ENCODE data around the gene DAB1. TPM values are rescaled to one million over a fixed set of nuclear protein-coding genes. Genes with fewer than 3 reads are reported as not detected.

The DAB1 gene
- total RNA-seq, 2 donors from 2014 or later, result 0.72 TPM; not detected in 1

DNA sequence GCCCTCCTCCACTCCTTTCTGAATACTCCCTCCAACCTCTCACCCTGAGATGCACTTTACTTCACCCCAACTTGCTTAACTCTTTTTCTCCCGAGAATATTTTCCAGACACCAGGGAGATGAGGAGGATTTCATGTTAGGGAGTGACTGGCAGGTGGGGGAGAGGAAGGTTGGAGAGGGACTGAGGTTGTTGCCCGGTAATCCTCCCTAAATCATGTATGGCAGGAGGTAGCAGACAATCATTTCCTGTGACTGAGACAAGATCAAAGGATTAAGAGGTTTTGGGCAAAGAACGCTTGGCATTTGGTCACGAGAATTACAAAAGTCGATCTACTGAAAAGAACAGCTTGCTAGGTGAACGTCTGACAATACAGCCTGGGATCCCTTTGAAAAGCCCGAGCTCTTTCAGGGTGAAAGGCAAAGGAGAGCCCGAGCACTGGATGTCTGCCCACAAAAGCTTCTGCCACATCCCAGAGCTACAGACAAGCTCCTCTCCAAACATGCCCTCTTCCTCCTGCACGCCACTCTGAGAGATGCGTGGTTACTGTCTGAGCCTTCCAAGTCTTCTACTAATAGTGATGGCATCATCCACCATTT lies 154.1 kb downstream of the DAB1 start:
- no peaks in the 10 kb centered on the region for H3K9me3 Mint-ChIP-seq
- no peaks in the 10 kb centered on the region for H3K4me1 Mint-ChIP-seq (ENCODE audit: low read depth)
- H3K4me3 Mint-ChIP-seq, result no peak overlapping the region
- no peak overlapping the region for H3K27ac Mint-ChIP-seq
- no peak for DNase-seq
- no peaks in the 10 kb centered on the region for H3K36me3 Mint-ChIP-seq (ENCODE audit: insufficient read depth in 2 of 2)
- no peaks in the 10 kb centered on the region for H3K27me3 Mint-ChIP-seq (ENCODE audit: low read depth)
- ATAC-seq (replicated peaks in 1 of 2), result no peak

DNA sequence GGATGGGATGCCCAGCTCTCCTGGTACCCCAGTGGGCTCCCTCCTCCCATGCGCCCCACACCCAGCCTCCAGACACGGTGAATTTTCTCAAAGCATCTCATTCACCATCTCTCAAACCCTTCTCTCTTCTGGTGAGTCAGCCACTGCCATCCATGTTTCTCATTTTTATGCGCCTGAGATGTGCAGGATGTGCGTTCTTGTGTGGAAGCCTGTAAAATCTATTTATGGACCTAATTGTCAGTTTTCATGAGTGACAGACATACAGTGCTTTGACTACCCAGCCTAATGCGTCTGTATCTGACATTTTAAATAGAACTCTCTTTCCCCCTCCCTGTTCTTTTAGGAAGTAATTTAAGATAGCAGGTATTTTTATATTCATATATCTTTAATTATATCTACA lies 158.8 kb downstream of the DAB1 start:
- H3K9me3 Mint-ChIP-seq, result no peaks in the 10 kb centered on the region
- no peaks in the 10 kb centered on the region for H3K27me3 Mint-ChIP-seq (ENCODE audit: low read depth)
- ATAC-seq (replicated peaks in 1 of 2), result no peak
- DNase-seq, result no peak
- H3K4me1 Mint-ChIP-seq (ENCODE audit: low read depth), result no peaks in the 10 kb centered on the region
- no peak overlapping the region for H3K4me3 Mint-ChIP-seq
- no peaks in the 10 kb centered on the region for H3K36me3 Mint-ChIP-seq (ENCODE audit: insufficient read depth in 2 of 2)
- H3K27ac Mint-ChIP-seq, result no peak overlapping the region

- H3K27ac Mint-ChIP-seq, result no peak overlapping the region
- H3K9me3 Mint-ChIP-seq, result peaks cover 0 to 1% of the 10 kb centered on the region in 2 donors
- H3K4me3 Mint-ChIP-seq, result no peak overlapping the region
- no peaks in the 10 kb centered on the region for H3K36me3 Mint-ChIP-seq (ENCODE audit: insufficient read depth in 2 of 2)
- DNase-seq, result no peak
- no peaks in the 10 kb centered on the region for H3K4me1 Mint-ChIP-seq (ENCODE audit: low read depth)
- no peak for ATAC-seq (replicated peaks in 1 of 2)
- no peaks in the 10 kb centered on the region for H3K27me3 Mint-ChIP-seq (ENCODE audit: low read depth)
Measured at GRCh38 chr1:57262472-57262871, 161.4 kb downstream of the DAB1 start.

GRCh38 chr1:57258557-57259325 lies 165.1 kb downstream of the DAB1 start:
- Mint-ChIP-seq H3K4me1 (ENCODE audit: low read depth) (no peaks in the 10 kb centered on the region), H3K4me3 (no peak overlapping the region), H3K36me3 (ENCODE audit: insufficient read depth in 2 of 2) (no peaks in the 10 kb centered on the region), H3K9me3 (peaks cover 0 to 1% of the 10 kb centered on the region in 2 donors), H3K27me3 (ENCODE audit: low read depth) (no peaks in the 10 kb centered on the region), H3K27ac (no peak overlapping the region)
- ATAC-seq (replicated peaks in 1 of 2), result no peak
- DNase-seq, result no peak

DNA sequence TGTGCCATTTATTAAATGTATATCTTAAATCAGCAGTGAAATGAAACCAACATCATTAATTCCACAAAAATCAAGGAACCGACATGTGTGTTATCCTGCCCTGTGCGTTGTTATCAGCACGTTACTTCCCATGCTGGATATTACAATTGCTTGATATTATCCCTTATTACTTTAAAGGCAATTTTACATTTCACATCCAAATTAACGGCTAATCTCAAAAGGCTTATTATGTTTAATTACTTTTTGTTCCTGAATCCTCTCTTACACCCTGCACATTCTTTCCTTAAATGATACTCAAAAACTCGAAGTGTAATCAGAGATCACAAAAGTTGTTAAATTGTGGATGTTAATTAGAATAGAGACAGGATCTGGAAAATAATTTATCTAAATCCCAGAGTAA lies 167.9 kb downstream of the DAB1 start:
- peaks cover 0 to 1% of the 10 kb centered on the region in 2 donors for H3K9me3 Mint-ChIP-seq
- ATAC-seq (replicated peaks in 1 of 2) (no peak), DNase-seq (no peak)
- no peaks in the 10 kb centered on the region for H3K36me3 Mint-ChIP-seq (ENCODE audit: insufficient read depth in 2 of 2)
- no peaks in the 10 kb centered on the region for H3K4me1 Mint-ChIP-seq (ENCODE audit: low read depth)
- H3K27me3 Mint-ChIP-seq (ENCODE audit: low read depth), result no peaks in the 10 kb centered on the region
- no peak overlapping the region for H3K4me3 Mint-ChIP-seq
- H3K27ac Mint-ChIP-seq, result no peak overlapping the region

DNA sequence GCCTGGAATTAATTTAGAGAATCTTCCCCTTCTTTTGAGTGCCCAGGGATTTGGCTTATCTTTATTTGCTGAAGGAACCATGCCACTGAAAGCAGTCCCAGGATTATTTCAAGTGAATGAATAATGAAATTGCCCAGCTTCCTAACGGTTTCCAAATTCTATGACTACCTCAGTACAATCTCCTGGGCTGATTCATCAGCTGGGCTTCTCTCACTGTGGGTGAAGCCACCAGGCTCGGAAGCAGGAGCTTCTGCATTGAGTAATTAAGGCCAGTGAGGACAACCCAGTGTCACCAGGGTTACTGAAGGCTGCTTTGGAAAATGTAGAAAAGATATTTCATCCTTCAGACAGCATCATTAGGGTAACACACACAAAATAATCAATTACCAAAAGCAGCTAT lies 169.8 kb downstream of the DAB1 start:
- no peak for ATAC-seq (replicated peaks in 1 of 2)
- Mint-ChIP-seq H3K4me1 (ENCODE audit: low read depth) (no peaks in the 10 kb centered on the region), H3K9me3 (peaks cover 0 to 2% of the 10 kb centered on the region in 2 donors)

GRCh38 chr1:57252597-57253294 lies 171.1 kb downstream of the DAB1 start:
- DNase-seq (no peak), ATAC-seq (replicated peaks in 1 of 2) (no peak)
- Mint-ChIP-seq H3K27me3 (ENCODE audit: low read depth) (no peaks in the 10 kb centered on the region), H3K27ac (no peak overlapping the region), H3K4me1 (ENCODE audit: low read depth) (no peaks in the 10 kb centered on the region), H3K4me3 (no peak overlapping the region), H3K36me3 (ENCODE audit: insufficient read depth in 2 of 2) (no peaks in the 10 kb centered on the region), H3K9me3 (peaks cover 0 to 1% of the 10 kb centered on the region in 2 donors)

More for the DNA sequence above, 169.8 kb downstream of the DAB1 start:
- DNase-seq, result no peak
- no peaks in the 10 kb centered on the region for H3K27me3 Mint-ChIP-seq (ENCODE audit: low read depth)
- no peak overlapping the region for H3K4me3 Mint-ChIP-seq
- no peaks in the 10 kb centered on the region for H3K36me3 Mint-ChIP-seq (ENCODE audit: insufficient read depth in 2 of 2)
- H3K27ac Mint-ChIP-seq, result no peak overlapping the region

DNA sequence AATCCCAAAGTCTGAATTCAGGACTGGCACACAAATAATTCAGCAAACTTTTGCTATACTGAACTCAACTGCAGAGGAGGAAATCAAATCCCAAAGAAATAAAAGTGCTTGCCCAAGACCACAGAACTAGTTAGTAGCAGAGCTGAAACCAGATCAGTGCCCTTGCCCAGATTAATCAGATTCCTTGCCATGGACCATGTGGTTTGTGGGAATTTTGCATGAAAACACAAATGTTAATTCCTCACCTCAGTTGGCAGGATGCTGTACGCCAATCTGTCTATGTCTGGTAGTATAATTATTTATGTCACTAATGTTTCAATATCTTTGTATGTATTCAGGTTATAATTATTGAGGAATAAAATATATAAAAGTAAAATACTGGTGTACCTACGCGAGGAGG lies 173.8 kb downstream of the DAB1 start:
- no peaks in the 10 kb centered on the region for H3K4me1 Mint-ChIP-seq (ENCODE audit: low read depth)
- H3K9me3 Mint-ChIP-seq, result peaks cover 1 to 2% of the 10 kb centered on the region in 2 donors
- no peaks in the 10 kb centered on the region for H3K27me3 Mint-ChIP-seq (ENCODE audit: low read depth)
- H3K27ac Mint-ChIP-seq, result no peak overlapping the region
- peaks cover 0 to 1% of the 10 kb centered on the region in 2 donors for H3K36me3 Mint-ChIP-seq (ENCODE audit: insufficient read depth in 2 of 2)
- ATAC-seq (replicated peaks in 1 of 2), result no peak
- no peak overlapping the region for H3K4me3 Mint-ChIP-seq
- no peak for DNase-seq

DNA sequence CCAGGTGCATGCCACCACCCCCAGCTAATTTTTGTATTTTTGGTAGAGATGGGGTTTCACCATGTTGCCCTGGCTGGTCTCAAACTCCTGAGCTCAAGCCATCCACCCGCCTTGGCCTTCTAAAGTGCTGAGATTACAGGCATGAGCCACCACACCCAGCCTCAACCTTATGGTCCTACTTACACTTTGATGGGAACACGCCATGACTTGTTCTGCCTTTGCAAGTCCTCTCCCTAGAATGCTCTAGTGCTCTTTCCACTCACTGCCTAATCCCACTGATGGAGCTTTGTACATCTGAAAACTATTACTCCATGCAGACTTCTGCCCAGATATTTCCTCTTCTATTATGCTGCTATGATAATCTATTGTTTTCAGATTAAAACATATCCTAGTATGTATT lies 174.3 kb downstream of the DAB1 start:
- peaks cover 0 to 1% of the 10 kb centered on the region in 2 donors for H3K36me3 Mint-ChIP-seq (ENCODE audit: insufficient read depth in 2 of 2)
- DNase-seq, result no peak

DNA sequence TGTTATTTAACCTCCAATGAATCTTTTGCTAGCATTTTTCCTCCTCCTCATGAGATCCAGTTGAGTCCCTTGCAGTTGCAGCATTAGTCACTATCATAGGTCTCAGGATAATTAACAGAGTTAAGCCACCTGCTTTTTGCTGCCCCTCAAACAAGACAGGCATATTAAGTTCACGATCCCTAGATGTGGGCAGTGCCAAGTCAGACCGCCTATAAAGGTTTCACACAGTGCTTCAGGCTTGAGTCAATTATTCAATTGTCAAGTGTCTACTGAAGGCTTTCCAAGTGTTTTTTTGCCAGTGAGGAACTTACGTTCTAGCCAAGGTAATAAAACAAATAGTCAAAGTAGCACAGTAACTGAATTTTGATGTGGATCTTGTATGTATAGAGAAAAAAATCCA lies 175.0 kb downstream of the DAB1 start:
- ATAC-seq (replicated peaks in 1 of 2) (no peak), DNase-seq (no peak)
- no peak overlapping the region for H3K27ac Mint-ChIP-seq
- no peak overlapping the region for H3K4me3 Mint-ChIP-seq
- no peaks in the 10 kb centered on the region for H3K27me3 Mint-ChIP-seq (ENCODE audit: low read depth)
- peaks cover 1 to 4% of the 10 kb centered on the region in 2 donors for H3K9me3 Mint-ChIP-seq
- H3K36me3 Mint-ChIP-seq (ENCODE audit: insufficient read depth in 2 of 2), result peaks cover 0 to 1% of the 10 kb centered on the region in 2 donors
- H3K4me1 Mint-ChIP-seq (ENCODE audit: low read depth), result no peaks in the 10 kb centered on the region

More for the DNA sequence above, 174.3 kb downstream of the DAB1 start:
- no peaks in the 10 kb centered on the region for H3K4me1 Mint-ChIP-seq (ENCODE audit: low read depth)
- H3K9me3 Mint-ChIP-seq, result peaks cover 1 to 4% of the 10 kb centered on the region in 2 donors
- no peak overlapping the region for H3K27ac Mint-ChIP-seq
- H3K27me3 Mint-ChIP-seq (ENCODE audit: low read depth), result no peaks in the 10 kb centered on the region
- no peak overlapping the region for H3K4me3 Mint-ChIP-seq
- ATAC-seq (replicated peaks in 1 of 2), result no peak

DNA sequence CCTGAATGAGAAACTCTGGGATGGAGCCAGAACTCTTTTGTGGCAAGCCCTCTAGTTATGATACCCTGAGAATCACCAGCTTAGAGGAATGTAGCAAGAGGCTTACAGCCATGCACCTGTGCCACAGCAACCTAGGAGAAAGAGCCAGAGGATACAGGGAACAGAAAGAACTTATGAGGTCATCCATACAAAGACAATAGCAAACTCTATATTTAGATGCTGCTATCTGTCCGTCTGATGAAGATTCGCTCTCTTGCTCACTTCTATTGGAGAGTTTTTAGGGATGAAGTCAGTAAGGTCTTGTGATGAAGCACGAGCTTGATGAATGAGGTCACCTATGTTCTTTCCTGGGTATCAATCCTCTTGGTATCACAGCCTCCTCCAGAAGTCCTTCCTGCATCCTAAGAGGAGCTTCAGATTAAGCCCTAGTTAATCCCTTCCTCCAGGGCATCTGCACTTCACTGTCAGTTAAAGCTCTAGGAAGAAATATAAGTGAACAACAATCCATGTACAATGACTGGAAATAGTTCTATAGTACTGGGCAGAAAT lies 185.6 kb downstream of the DAB1 start:
- no peak for DNase-seq
- Mint-ChIP-seq H3K27ac (no peak overlapping the region), H3K4me3 (no peak overlapping the region), H3K4me1 (ENCODE audit: low read depth) (no peaks in the 10 kb centered on the region), H3K9me3 (no peaks in the 10 kb centered on the region), H3K27me3 (ENCODE audit: low read depth) (peaks cover 9% of the 10 kb centered on the region), H3K36me3 (ENCODE audit: insufficient read depth in 2 of 2) (no peaks in the 10 kb centered on the region)
- ATAC-seq (replicated peaks in 1 of 2), result no peak

DNA sequence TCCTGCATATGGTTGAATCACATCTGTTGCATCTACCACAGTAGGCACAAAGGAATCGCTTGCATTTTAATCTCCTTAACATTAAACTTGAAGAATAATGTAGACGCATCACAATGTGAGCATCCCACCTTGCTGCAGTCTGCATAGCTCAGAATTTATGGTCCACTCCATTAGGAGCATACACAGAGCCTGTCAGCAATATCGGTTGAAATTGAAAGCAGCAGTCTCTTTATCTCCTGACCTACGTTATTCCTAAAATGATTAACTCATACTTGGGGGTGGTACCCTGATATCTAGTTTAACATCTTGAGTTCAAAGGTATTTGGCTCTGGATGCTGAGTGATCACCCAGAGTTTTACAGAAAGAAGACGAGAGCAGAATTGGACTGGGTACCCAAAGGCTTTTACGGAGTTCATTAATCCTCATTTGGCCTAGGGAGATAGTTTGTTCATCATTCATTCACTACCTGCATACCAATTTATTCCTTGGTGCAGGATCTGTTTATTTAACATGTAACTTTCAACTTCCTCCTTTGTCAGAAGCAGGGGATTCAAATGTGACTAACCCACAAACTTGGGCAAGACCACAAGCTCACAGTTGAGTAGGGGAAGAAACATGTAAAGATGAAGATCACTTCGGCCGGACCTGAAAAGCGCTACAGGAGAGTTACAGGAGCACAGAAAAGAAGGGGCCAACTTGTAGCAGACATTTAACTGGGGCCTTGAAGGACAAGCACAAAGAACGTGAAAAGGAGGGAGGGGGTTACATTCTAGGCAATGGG lies 187.9 kb downstream of the DAB1 start:
- Mint-ChIP-seq H3K27me3 (ENCODE audit: low read depth) (peaks cover 9% of the 10 kb centered on the region), H3K36me3 (ENCODE audit: insufficient read depth in 2 of 2) (no peaks in the 10 kb centered on the region), H3K4me1 (ENCODE audit: low read depth) (no peaks in the 10 kb centered on the region), H3K4me3 (no peak overlapping the region), H3K27ac (no peak overlapping the region), H3K9me3 (peaks cover 0 to 2% of the 10 kb centered on the region in 2 donors)
- no peak for DNase-seq
- ATAC-seq (replicated peaks in 1 of 2), result no peak

Measured in activated T-cell treated with anti-CD3 and anti-CD28 coated beads, Interleukin-2, amount 50 U/mL, for 72 hours (primary cell).